ENCODE data around the gene DNAJC15.

GRCh38 chr13:43014162-43014561 lies 9.2 kb upstream of the DNAJC15 start:
- TF ChIP-seq SUZ12 (IDR thresholded peaks at IDR 0.05; ENCODE audit: extremely low read depth, insufficient read depth, insufficient read length) = no peak
- TF ChIP-seq YY1 (IDR thresholded peaks at IDR 0.05; ENCODE audit: insufficient read depth, insufficient read length) = no peak
- TF ChIP-seq ZNF274 (IDR thresholded peaks at IDR 0.05; ENCODE audit: low read depth, low read length) = no peak
